ENCODE results near the gene ZNF595. TPM values are rescaled to one million over a fixed set of nuclear protein-coding genes. Genes with fewer than 3 reads are reported as not detected.
A peak's percentile ranks its signal among the peaks of the same experiment; 100 is the strongest.
"Not testable (repeated sequence)": the region's sequence is repeated elsewhere in the genome, so short reads cannot be mapped to it uniquely, and the experiment has no call there.

The ZNF595 gene
- total and polyA plus RNA-seq, 2 experiments from 2014 or later: 5.8 to 8.3 TPM

- in situ Hi-C loops (cut with MboI): no loop called here
- TF ChIP-seq EZH2 (IDR thresholded peaks at IDR 0.05; ENCODE audit: insufficient read depth, poor library complexity, severe bottlenecking) (no peak), EZH2phosphoT487 (IDR thresholded peaks at IDR 0.05; ENCODE audit: insufficient read depth, low read depth) (no peak)
- Histone ChIP-seq H3K27me3 (replicated peaks; ENCODE audit: insufficient read depth) (no peaks in the 10 kb centered on the region), H3K79me2 (ENCODE audit: insufficient read depth) (no peaks in the 10 kb centered on the region), H3K9me3 (ENCODE audit: low read depth) (no peaks in the 10 kb centered on the region), H3K36me3 (ENCODE audit: low read depth) (no peaks in the 10 kb centered on the region), H3K9me2 (ENCODE audit: insufficient read depth) (no peaks in the 10 kb centered on the region), H3K9ac (no peak overlapping the region), H3K4me3 (no peak overlapping the region), H4K20me1 (ENCODE audit: insufficient read depth) (no peaks in the 10 kb centered on the region), H3K4me2 (ENCODE audit: unreplicated experiment) (no peak overlapping the region), H3F3A (ENCODE audit: insufficient read depth) (no peaks in the 10 kb centered on the region), H2AFZ (no peak overlapping the region), H3K4me1 (ENCODE audit: insufficient read depth) (no peaks in the 10 kb centered on the region), H3K27ac (no peak overlapping the region)
- DNase-seq: no peak
These were observed 61.0 kb downstream of the ZNF595 start for GRCh38 chr4:114149-114548.

- Histone ChIP-seq H3K36me3 (ENCODE audit: low read depth) (no peaks in the 10 kb centered on the region), H3K4me3 (no peak overlapping the region), H3K9ac (no peak overlapping the region), H3K4me1 (ENCODE audit: insufficient read depth) (no peaks in the 10 kb centered on the region), H2AFZ (no peak overlapping the region), H3F3A (ENCODE audit: insufficient read depth) (no peaks in the 10 kb centered on the region), H3K27ac (no peak overlapping the region), H3K27me3 (replicated peaks; ENCODE audit: insufficient read depth) (no peaks in the 10 kb centered on the region), H3K9me2 (ENCODE audit: insufficient read depth) (no peaks in the 10 kb centered on the region), H3K9me3 (ENCODE audit: low read depth) (no peaks in the 10 kb centered on the region), H4K20me1 (ENCODE audit: insufficient read depth) (no peaks in the 10 kb centered on the region), H3K4me2 (ENCODE audit: unreplicated experiment) (no peak overlapping the region), H3K79me2 (ENCODE audit: insufficient read depth) (no peaks in the 10 kb centered on the region)
- in situ Hi-C loops (cut with MboI): no loop called here
- WGBS, 2 experiments (ENCODE audit: low coverage in 1 of 2, low lambda C conversion rate in 2 of 2, missing lambda C conversion rate in 2 of 2): 44 to 47% methylated on average over 1 of the region's 1 CpG
- DNase-seq: no peak
- TF ChIP-seq EZH2 (IDR thresholded peaks at IDR 0.05; ENCODE audit: insufficient read depth, poor library complexity, severe bottlenecking) (no peak), EZH2phosphoT487 (IDR thresholded peaks at IDR 0.05; ENCODE audit: insufficient read depth, low read depth) (no peak)
These were observed 63.4 kb downstream of the ZNF595 start for GRCh38 chr4:116499-116898.

DNA sequence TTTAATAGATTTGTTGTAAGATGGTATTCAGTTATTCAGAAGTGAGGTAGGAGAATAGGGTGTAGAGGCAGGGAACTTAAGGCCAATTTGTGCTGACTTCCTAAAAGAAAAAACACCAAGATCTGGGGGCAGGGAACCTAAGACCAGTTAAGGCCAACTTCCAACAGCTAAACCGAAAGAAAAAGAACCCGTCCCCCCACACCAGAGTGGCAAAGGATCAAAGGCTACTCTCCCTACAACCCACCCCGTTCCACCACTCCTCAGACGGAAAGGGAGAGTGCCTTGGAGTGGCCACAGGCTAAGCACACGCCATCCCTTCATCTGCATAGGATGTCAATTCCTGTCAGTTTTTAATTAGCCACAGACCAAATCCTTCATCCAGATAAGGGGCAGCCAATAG, 67.5 kb downstream of the ZNF595 start:
- H3K27ac ChIP-seq: no peak overlapping the region

GRCh38 chr4:121408-122084, 68.4 kb downstream of the ZNF595 start:
- in situ Hi-C loops (cut with MboI): no loop called here
- Histone ChIP-seq H3K4me2 (ENCODE audit: unreplicated experiment) (no peak overlapping the region), H3K4me3 (no peak overlapping the region), H3K27ac (no peak overlapping the region), H4K20me1 (ENCODE audit: insufficient read depth) (no peaks in the 10 kb centered on the region), H3K27me3 (replicated peaks; ENCODE audit: insufficient read depth) (no peaks in the 10 kb centered on the region), H3K79me2 (ENCODE audit: insufficient read depth) (peaks cover 17% of the 10 kb centered on the region), H3K9me2 (ENCODE audit: insufficient read depth) (no peaks in the 10 kb centered on the region), H3K9me3 (ENCODE audit: low read depth) (no peaks in the 10 kb centered on the region), H3K36me3 (ENCODE audit: low read depth) (peaks cover 2% of the 10 kb centered on the region), H2AFZ (no peak overlapping the region), H3K9ac (no peak overlapping the region), H3F3A (ENCODE audit: insufficient read depth) (peaks cover 4% of the 10 kb centered on the region; the same call in 1 of the 2 replicates), H3K4me1 (ENCODE audit: insufficient read depth) (no peaks in the 10 kb centered on the region; the same call in 1 of the 2 replicates)
- DNase-seq: no peak
- 33 to 45% methylated on average over 7 of the region's 7 CpGs for WGBS, 2 experiments (ENCODE audit: low coverage in 1 of 2, low lambda C conversion rate in 2 of 2, missing lambda C conversion rate in 2 of 2)
- TF ChIP-seq EZH2phosphoT487 (IDR thresholded peaks at IDR 0.05; ENCODE audit: insufficient read depth, low read depth) (no peak), EZH2 (IDR thresholded peaks at IDR 0.05; ENCODE audit: insufficient read depth, poor library complexity, severe bottlenecking) (no peak)

More for the DNA sequence above, 67.5 kb downstream of the ZNF595 start:
- Histone ChIP-seq H4K20me1 (ENCODE audit: insufficient read depth) (no peaks in the 10 kb centered on the region), H3K4me2 (ENCODE audit: unreplicated experiment) (no peak overlapping the region), H3K9me3 (ENCODE audit: low read depth) (no peaks in the 10 kb centered on the region), H3K9ac (no peak overlapping the region), H3K9me2 (ENCODE audit: insufficient read depth) (no peaks in the 10 kb centered on the region), H3K4me1 (ENCODE audit: insufficient read depth) (no peaks in the 10 kb centered on the region; the same call in 1 of the 2 replicates), H3F3A (ENCODE audit: insufficient read depth) (peaks cover 4% of the 10 kb centered on the region; the same call in 1 of the 2 replicates), H3K79me2 (ENCODE audit: insufficient read depth) (peaks cover 8% of the 10 kb centered on the region), H3K36me3 (ENCODE audit: low read depth) (no peaks in the 10 kb centered on the region), H2AFZ (no peak overlapping the region), H3K27me3 (replicated peaks; ENCODE audit: insufficient read depth) (no peaks in the 10 kb centered on the region), H3K4me3 (no peak overlapping the region)
- no peak for DNase-seq
- 38 to 45% methylated on average over 5 of the region's 5 CpGs for whole genome bisulfite sequencing, 2 experiments (ENCODE audit: low coverage in 1 of 2, low lambda C conversion rate in 2 of 2, missing lambda C conversion rate in 2 of 2)
- no peak for TF ChIP-seq EZH2phosphoT487 (IDR thresholded peaks at IDR 0.05; ENCODE audit: insufficient read depth, low read depth)
- TF ChIP-seq EZH2 (IDR thresholded peaks at IDR 0.05; ENCODE audit: insufficient read depth, poor library complexity, severe bottlenecking): no peak
- in situ Hi-C loops (cut with MboI): no loop called here

- Histone ChIP-seq H2AFZ (peak overlapping the region; percentile 95), H3K27ac (peak overlapping the region; percentile 81), H3K4me3 (peak overlapping the region; percentile 86), H3K79me2 (ENCODE audit: insufficient read depth) (peaks cover 41% of the 10 kb centered on the region), H3K36me3 (ENCODE audit: low read depth) (peaks cover 23% of the 10 kb centered on the region), H3K9ac (peak overlapping the region; percentile 87), H3K4me2 (ENCODE audit: unreplicated experiment) (peak overlapping the region; percentile 74)
- H3K4me1 ChIP-seq (ENCODE audit: insufficient read depth); H3K9me2 ChIP-seq (ENCODE audit: insufficient read depth); H3K9me3 ChIP-seq (ENCODE audit: low read depth); H4K20me1 ChIP-seq (ENCODE audit: insufficient read depth); DNase-seq; H3F3A ChIP-seq (ENCODE audit: insufficient read depth); in situ Hi-C loops (cut with MboI); H3K27me3 ChIP-seq (replicated peaks; ENCODE audit: insufficient read depth): not testable (repeated sequence)
- 44 to 49% methylated on average over 10 of the region's 10 CpGs for WGBS, 2 experiments (ENCODE audit: low coverage in 1 of 2, low lambda C conversion rate in 2 of 2, missing lambda C conversion rate in 2 of 2)
These were observed 70.8 kb downstream of the ZNF595 start for GRCh38 chr4:123922-124274.
